Measurements from ENCODE around the gene FYB1. TPM values are rescaled to one million over a fixed set of nuclear protein-coding genes. Genes with fewer than 3 reads are reported as not detected.

Gene FYB1
- total RNA-seq, 1 experiment from 2014 or later: not detected

GRCh38 chr5:39093352-39093751 is 126.0 kb downstream of the FYB1 start:
- no peaks in the 10 kb centered on the region for H3K27me3 ChIP-seq (ENCODE audit: insufficient read depth, low read length)
- H2AK5ac ChIP-seq (ENCODE audit: insufficient read length, low read length): no peak overlapping the region
- no peak overlapping the region for H3K18ac ChIP-seq (ENCODE audit: insufficient read length, low read depth, low read length)
- Mint-ChIP-seq H3K9me3 (peaks cover 0 to 8% of the 10 kb centered on the region in 2 experiments; a peak in 1 of 5 replicates), H3K36me3 (ENCODE audit: insufficient read depth in 1 of 3, low read depth in 3 of 3) (peaks cover 0 to 2% (median 0%) of the 10 kb centered on the region in 3 experiments; a peak in 1 of 7 replicates), H3K4me1 (no peaks in the 10 kb centered on the region), H3K27me3 (ENCODE audit: low read depth) (no peaks in the 10 kb centered on the region), H3K4me3 (no peak overlapping the region), H3K27ac (no peak overlapping the region)
- no peaks in the 10 kb centered on the region for H3K79me1 ChIP-seq (ENCODE audit: insufficient read depth, low read depth, low read length, poor library complexity, severe bottlenecking)
- no peak overlapping the region for H3K9ac ChIP-seq (ENCODE audit: extremely low read depth, insufficient read length, low read length)
- no peak overlapping the region for H4K91ac ChIP-seq (ENCODE audit: insufficient read length, low read depth, low read length)
- H4K20me1 ChIP-seq (ENCODE audit: control insufficient read depth, insufficient read depth, insufficient read length): no peaks in the 10 kb centered on the region
- no peak for TF ChIP-seq CTCF (conservative IDR thresholded peaks at IDR 0.05)
- no peak overlapping the region for H2BK120ac ChIP-seq (ENCODE audit: low read depth, low read length, poor library complexity, severe bottlenecking)
- H3K27ac ChIP-seq (ENCODE audit: insufficient read length, low read depth, low read length): no peak overlapping the region
- no peak overlapping the region for H3K4me2 ChIP-seq (ENCODE audit: insufficient read depth, insufficient read length, low read length)
- no peaks in the 10 kb centered on the region for H3K9me3 ChIP-seq (ENCODE audit: control insufficient read depth, low read depth, low read length)
- no peak overlapping the region for H4K5ac ChIP-seq (ENCODE audit: insufficient read length, low read depth, low read length)
- H3K23ac ChIP-seq (ENCODE audit: insufficient read length, low read depth, low read length): no peak overlapping the region
- no peak overlapping the region for H2BK15ac ChIP-seq (ENCODE audit: low read depth, low read length)
- no peak overlapping the region for H4K8ac ChIP-seq (replicated peaks; ENCODE audit: insufficient read length, low read depth, low read length)
- H2BK5ac ChIP-seq (ENCODE audit: insufficient read length, low read length): no peak overlapping the region
- no peak overlapping the region for H3K4ac ChIP-seq (ENCODE audit: low read depth, low read length)
- no peak overlapping the region for H3T11ph ChIP-seq (ENCODE audit: low read length)
- H2BK20ac ChIP-seq (ENCODE audit: low read depth, low read length, poor library complexity, severe bottlenecking): no peak overlapping the region
- no peak overlapping the region for H3K14ac ChIP-seq (ENCODE audit: insufficient read depth, low read length)
- H3K23me2 ChIP-seq (ENCODE audit: insufficient read length, low read depth, low read length, poor library complexity, severe bottlenecking): no peaks in the 10 kb centered on the region
- no peak overlapping the region for H3K56ac ChIP-seq (ENCODE audit: insufficient read length, low read depth, low read length)
- no peak for DNase-seq
- no peak overlapping the region for H2BK12ac ChIP-seq (ENCODE audit: insufficient read length, low read depth, low read length)
- H2AFZ ChIP-seq (ENCODE audit: low read length): no peak overlapping the region
- WGBS (ENCODE audit: extremely low coverage, insufficient read length, low lambda C conversion rate): no CpG with 5 or more reads among the region's 1 CpG
- no peaks in the 10 kb centered on the region for H3K79me2 ChIP-seq (ENCODE audit: insufficient read depth, low read length)
- H3K4me1 ChIP-seq (ENCODE audit: insufficient read depth, low read length): no peaks in the 10 kb centered on the region

All from H9 (cell line).